ENCODE data around the gene CD22.

GRCh38 chr19:35365303-35365702, 36.3 kb downstream of the CD22 start:
- TF ChIP-seq CTCF (optimal IDR thresholded peaks at IDR 0.05 in 1 of 3, IDR thresholded peaks at IDR 0.05 in 1 of 3, conservative IDR thresholded peaks at IDR 0.05 in 1 of 3; ENCODE audit: extremely low read depth in 1 of 3, insufficient read depth in 2 of 3, low read length in 3 of 3) (no peak), EZH2 (IDR thresholded peaks at IDR 0.05; ENCODE audit: low read length) (no peak)

Measured in keratinocyte (primary cell).